Fibroblast of pulmonary artery (primary cell): ENCODE measurements around the gene CFAP90.

Source experiments
- DNase-seq: peaks from one replicate; pipeline ENCODE4 v3.0.0-alpha.2; 2010; ENCODE audit warnings: low read depth
- H3K4me3 ChIP-seq: replicated peaks from 2 replicates; pipeline ENCODE4 v1.5.1; 2011; ENCODE audit warnings: low read depth, mild to moderate bottlenecking, control low read depth, low read length, moderate library complexity
- TF ChIP-seq, protein P1 (sequence below): IDR thresholded peaks from 2 replicates; pipeline ENCODE4 v1.5.1; 2011; ENCODE audit warnings: mild to moderate bottlenecking, control low read depth, low read length, inconsistent platforms; ENCODE audit errors: missing control alignments

Gene CFAP90

DNA sequence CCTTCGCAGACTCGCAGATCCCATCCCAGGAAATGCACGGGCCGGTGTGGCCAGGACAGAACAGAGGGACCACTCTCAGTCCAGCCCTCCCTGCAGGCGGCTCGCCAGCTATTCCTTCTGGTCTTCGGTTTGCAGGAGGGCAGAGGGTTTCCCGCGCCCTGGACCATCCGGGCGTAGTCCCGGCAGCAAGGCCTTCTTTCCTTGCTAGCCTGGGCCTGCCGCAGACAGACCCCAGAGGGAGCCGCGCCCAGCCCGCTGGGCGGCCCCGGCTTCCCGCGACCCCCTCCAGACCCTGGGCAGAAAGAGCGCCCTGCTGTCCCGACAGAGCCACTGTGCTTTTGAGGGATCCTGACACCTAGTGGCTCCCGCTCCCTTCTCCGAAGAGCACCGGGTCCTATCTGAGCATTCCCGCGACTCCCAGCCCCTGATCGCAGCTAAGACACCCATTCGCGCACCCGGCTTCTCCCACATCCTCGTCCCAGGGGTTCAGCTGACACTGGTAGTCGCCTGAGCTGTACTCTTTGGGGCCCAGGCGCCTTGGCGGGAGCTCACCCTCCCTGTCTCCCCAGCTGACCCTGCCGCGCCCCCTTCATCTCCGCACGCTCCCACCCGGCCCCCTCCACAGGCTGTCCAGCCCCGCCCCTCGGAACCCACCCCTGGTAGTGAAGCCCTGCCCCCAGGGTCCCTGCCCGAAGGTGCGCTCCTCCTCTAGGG, 1.1 kb downstream of the CFAP90 start:
- TF ChIP-seq, protein P1, sequence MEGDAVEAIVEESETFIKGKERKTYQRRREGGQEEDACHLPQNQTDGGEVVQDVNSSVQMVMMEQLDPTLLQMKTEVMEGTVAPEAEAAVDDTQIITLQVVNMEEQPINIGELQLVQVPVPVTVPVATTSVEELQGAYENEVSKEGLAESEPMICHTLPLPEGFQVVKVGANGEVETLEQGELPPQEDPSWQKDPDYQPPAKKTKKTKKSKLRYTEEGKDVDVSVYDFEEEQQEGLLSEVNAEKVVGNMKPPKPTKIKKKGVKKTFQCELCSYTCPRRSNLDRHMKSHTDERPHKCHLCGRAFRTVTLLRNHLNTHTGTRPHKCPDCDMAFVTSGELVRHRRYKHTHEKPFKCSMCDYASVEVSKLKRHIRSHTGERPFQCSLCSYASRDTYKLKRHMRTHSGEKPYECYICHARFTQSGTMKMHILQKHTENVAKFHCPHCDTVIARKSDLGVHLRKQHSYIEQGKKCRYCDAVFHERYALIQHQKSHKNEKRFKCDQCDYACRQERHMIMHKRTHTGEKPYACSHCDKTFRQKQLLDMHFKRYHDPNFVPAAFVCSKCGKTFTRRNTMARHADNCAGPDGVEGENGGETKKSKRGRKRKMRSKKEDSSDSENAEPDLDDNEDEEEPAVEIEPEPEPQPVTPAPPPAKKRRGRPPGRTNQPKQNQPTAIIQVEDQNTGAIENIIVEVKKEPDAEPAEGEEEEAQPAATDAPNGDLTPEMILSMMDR, result peak; percentile 11
- no peak for DNase-seq
- peak overlapping the region; percentile 51 for H3K4me3 ChIP-seq

- DNase-seq, result no peak
- TF ChIP-seq, protein P1, result no peak
These were observed 2.6 kb downstream of the CFAP90 start for GRCh38 chr5:7848296-7848695.

DNA sequence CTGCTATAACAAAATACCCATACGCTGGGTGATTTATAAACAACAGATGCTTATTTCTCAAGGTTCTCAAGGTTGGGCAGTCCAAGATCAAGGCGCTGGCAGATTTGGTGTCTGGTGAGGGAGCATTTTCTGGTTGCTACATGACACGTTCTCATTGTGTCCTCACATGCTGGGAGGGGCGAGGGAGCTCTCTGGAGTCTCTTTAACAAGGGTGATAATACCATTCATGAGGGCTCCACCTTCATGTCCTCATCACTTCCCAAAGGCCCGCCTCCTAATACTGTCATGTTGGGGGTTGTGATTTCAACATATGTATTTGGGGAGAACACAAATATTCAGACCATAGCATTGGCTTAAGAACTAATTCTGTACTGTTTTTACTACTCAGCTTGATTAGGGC, 4.6 kb downstream of the CFAP90 start:
- TF ChIP-seq, protein P1, result no peak
- DNase-seq, result no peak
- no peak overlapping the region for H3K4me3 ChIP-seq

More at GRCh38 chr5:7848296-7848695, 2.6 kb downstream of the CFAP90 start:
- H3K4me3 ChIP-seq, result no peak overlapping the region

GRCh38 chr5:7845557-7845956, 5.4 kb downstream of the CFAP90 start:
- DNase-seq, result no peak
- TF ChIP-seq, protein P1, result no peak

DNA sequence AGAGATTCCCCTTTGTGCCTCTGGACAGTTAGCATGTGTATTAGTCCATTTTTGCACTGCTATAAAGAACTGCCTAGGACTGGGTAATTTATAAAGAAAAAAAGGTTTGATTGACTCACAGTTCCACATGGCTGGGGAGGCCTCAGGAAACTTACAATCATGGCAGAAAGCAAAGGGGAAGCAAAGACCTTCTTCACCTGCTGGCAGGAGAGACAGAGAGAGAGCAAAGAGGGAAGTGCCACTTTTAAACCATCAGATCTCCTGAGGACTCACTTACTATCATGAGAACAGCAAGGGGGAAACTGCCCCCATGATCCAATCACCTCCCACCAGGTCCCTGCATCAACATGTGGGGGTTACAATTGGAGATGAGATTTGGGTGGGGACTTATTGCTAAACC, 6.0 kb downstream of the CFAP90 start:
- no peak overlapping the region for H3K4me3 ChIP-seq
- DNase-seq, result no peak
- TF ChIP-seq, protein P1, result no peak

More at GRCh38 chr5:7845557-7845956, 5.4 kb downstream of the CFAP90 start:
- no peak overlapping the region for H3K4me3 ChIP-seq

DNA sequence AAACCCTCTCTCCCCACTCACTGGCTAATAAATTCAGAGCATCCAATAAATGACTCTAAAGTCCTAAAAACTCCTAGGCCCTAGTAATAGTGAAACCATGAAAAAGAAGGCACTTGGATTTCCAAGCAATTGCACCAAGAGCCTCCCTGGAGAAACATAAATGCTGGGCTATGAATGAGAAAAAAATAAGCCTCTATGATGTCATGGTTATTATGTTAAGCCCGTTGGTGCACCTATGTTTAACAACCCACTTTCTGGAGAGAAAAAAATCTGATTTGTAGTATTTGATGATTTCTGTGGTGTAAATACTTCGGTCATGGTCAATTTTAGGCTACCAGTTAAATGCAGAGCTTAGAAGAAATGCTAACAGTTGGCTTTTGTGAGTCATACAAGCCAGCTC, 8.4 kb downstream of the CFAP90 start:
- no peak overlapping the region for H3K4me3 ChIP-seq
- DNase-seq, result no peak
- TF ChIP-seq, protein P1, result no peak

DNA sequence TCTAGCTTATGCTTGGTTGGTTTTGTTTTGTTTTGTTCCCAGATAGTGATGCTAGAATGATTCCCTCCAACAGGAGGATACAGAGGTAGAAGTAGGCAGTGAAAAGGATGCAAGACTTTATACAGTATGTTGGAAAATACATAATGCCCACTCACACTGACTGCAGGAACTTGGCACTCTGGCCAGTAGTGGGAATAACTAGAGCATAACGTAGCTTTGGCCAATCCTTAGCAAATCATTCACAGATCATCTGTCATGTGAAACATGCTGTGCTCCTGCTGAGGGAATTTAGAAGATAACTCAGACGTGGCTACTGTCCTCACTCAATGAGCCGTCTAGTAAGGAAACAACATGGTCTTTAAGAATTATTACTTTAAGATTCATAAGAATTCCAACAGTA, 13.5 kb downstream of the CFAP90 start:
- no peak overlapping the region for H3K4me3 ChIP-seq
- DNase-seq, result no peak
- TF ChIP-seq, protein P1, result no peak
